PC-3 (cell line): ENCODE measurements around the gene UBAC2.

Source experiments
- CTCF ChIP-seq: fragments of 300-600 bp; sonication (generic); conservative IDR thresholded peaks from 2 replicates; pipeline ENCODE4 v1.5.1; 2017; ENCODE audit warnings: antibody characterized with exemption, low read depth, mild to moderate bottlenecking, low read length
- EZH2 ChIP-seq: fragments of 300-600 bp; sonication (generic); IDR thresholded peaks from one replicate; pipeline ENCODE4 v1.6.1; 2017; ENCODE audit warnings: antibody characterized with exemption, mild to moderate bottlenecking, low read length; ENCODE audit not compliant: unreplicated experiment
- EZH2phosphoT487 ChIP-seq: fragments of 300-600 bp; sonication (generic); IDR thresholded peaks from 2 replicates; pipeline ENCODE4 v1.6.1; 2018; ENCODE audit warnings: mild to moderate bottlenecking, antibody characterized with exemption, low read length, borderline replicate concordance

GRCh38 chr13:99431927-99432608, 231.4 kb downstream of the UBAC2 start:
- TF ChIP-seq CTCF (no peak), EZH2 (no peak), EZH2phosphoT487 (no peak)
